HCT116 (cell line): ENCODE data around the gene NSD2.

Experiments
- CBX3 ChIP-seq: IDR thresholded peaks from 2 replicates; pipeline ENCODE4 v1.6.1; 2012; ENCODE audit warnings: low read depth
- CEBPB ChIP-seq: IDR thresholded peaks from 2 replicates; pipeline ENCODE4 v1.6.1; 2012; ENCODE audit warnings: low read depth
- EZH2 ChIP-seq: fragments of 200-600 bp; sonication (generic); IDR thresholded peaks from 2 replicates; pipeline ENCODE4 v1.6.1; 2017; ENCODE audit warnings: antibody characterized with exemption, mixed run types
- EZH2phosphoT487 ChIP-seq: fragments of 200-600 bp; IDR thresholded peaks from 2 replicates; pipeline ENCODE4 v1.6.1; 2018; ENCODE audit warnings: antibody characterized with exemption, borderline replicate concordance
- POLR2A ChIP-seq: IDR thresholded peaks from 2 replicates; pipeline ENCODE4 v1.7.0; 2011; ENCODE audit warnings: borderline replicate concordance; ENCODE audit not compliant: insufficient read depth, insufficient read length; ENCODE audit errors: extremely low read depth
- POLR2AphosphoS5 ChIP-seq: IDR thresholded peaks from 2 replicates; pipeline ENCODE4 v1.6.1; 2011; ENCODE audit warnings: mild to moderate bottlenecking, low read depth, low read length, moderate library complexity
- RAD21 ChIP-seq: IDR thresholded peaks from 2 replicates; pipeline ENCODE4 v1.6.1; 2012; ENCODE audit warnings: low read depth, mild to moderate bottlenecking
- YY1 ChIP-seq: IDR thresholded peaks from 2 replicates; pipeline ENCODE4 v1.6.1; 2011; ENCODE audit warnings: low read length, low read depth, moderate library complexity, mild to moderate bottlenecking; ENCODE audit not compliant: insufficient replicate concordance; ENCODE audit errors: extremely low read depth
- ZBTB33 ChIP-seq: IDR thresholded peaks from 2 replicates; pipeline ENCODE4 v1.6.1; 2011; ENCODE audit warnings: mild to moderate bottlenecking, low read length, moderate library complexity; ENCODE audit not compliant: insufficient replicate concordance; ENCODE audit errors: extremely low read depth
- ZNF274 ChIP-seq: fragments of 200-500 bp; sonication (Bioruptor generic); IDR thresholded peaks from 2 replicates; pipeline ENCODE4 v1.6.1; 2014; ENCODE audit warnings: mild to moderate bottlenecking, low read depth, low read length, inconsistent platforms
- TF ChIP-seq, protein P1 (sequence below), 3 experiments: fragments of 200-600 bp in 1 of 3; sonication (generic) in 1 of 3; IDR thresholded peaks in 2 of 3; conservative IDR thresholded peaks in 1 of 3; 2 replicates each; pipeline ENCODE4 v1.5.1; 2012 to 2017; ENCODE audit warnings: low read depth in 2 of 3, low read length in 2 of 3, antibody characterized with exemption in 1 of 3, borderline replicate concordance in 1 of 3, control low read depth in 1 of 3, mild to moderate bottlenecking in 1 of 3, mixed read lengths in 1 of 3, mixed run types in 1 of 3, moderate library complexity in 1 of 3; ENCODE audit not compliant: insufficient read depth in 1 of 3
- TF ChIP-seq, protein P2 (sequence below): IDR thresholded peaks from 2 replicates; pipeline ENCODE4 v1.6.1; 2012; ENCODE audit warnings: low read depth

GRCh38 chr4:1907848-1908525 is 36.8 kb downstream of the NSD2 start:
- TF ChIP-seq RAD21 (no peak), POLR2A (no peak), YY1 (no peak), EZH2 (no peak), ZNF274 (no peak), CEBPB (no peak), EZH2phosphoT487 (no peak), ZBTB33 (no peak), POLR2AphosphoS5 (no peak), CBX3 (no peak)
- TF ChIP-seq, protein P1, sequence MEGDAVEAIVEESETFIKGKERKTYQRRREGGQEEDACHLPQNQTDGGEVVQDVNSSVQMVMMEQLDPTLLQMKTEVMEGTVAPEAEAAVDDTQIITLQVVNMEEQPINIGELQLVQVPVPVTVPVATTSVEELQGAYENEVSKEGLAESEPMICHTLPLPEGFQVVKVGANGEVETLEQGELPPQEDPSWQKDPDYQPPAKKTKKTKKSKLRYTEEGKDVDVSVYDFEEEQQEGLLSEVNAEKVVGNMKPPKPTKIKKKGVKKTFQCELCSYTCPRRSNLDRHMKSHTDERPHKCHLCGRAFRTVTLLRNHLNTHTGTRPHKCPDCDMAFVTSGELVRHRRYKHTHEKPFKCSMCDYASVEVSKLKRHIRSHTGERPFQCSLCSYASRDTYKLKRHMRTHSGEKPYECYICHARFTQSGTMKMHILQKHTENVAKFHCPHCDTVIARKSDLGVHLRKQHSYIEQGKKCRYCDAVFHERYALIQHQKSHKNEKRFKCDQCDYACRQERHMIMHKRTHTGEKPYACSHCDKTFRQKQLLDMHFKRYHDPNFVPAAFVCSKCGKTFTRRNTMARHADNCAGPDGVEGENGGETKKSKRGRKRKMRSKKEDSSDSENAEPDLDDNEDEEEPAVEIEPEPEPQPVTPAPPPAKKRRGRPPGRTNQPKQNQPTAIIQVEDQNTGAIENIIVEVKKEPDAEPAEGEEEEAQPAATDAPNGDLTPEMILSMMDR (IDR thresholded peaks at IDR 0.05 in 2 of 3, conservative IDR thresholded peaks at IDR 0.05 in 1 of 3; ENCODE audit: borderline replicate concordance in 1 of 3, insufficient read depth in 1 of 3, low read depth in 2 of 3, low read length in 2 of 3), result no peak
- TF ChIP-seq, protein P2, sequence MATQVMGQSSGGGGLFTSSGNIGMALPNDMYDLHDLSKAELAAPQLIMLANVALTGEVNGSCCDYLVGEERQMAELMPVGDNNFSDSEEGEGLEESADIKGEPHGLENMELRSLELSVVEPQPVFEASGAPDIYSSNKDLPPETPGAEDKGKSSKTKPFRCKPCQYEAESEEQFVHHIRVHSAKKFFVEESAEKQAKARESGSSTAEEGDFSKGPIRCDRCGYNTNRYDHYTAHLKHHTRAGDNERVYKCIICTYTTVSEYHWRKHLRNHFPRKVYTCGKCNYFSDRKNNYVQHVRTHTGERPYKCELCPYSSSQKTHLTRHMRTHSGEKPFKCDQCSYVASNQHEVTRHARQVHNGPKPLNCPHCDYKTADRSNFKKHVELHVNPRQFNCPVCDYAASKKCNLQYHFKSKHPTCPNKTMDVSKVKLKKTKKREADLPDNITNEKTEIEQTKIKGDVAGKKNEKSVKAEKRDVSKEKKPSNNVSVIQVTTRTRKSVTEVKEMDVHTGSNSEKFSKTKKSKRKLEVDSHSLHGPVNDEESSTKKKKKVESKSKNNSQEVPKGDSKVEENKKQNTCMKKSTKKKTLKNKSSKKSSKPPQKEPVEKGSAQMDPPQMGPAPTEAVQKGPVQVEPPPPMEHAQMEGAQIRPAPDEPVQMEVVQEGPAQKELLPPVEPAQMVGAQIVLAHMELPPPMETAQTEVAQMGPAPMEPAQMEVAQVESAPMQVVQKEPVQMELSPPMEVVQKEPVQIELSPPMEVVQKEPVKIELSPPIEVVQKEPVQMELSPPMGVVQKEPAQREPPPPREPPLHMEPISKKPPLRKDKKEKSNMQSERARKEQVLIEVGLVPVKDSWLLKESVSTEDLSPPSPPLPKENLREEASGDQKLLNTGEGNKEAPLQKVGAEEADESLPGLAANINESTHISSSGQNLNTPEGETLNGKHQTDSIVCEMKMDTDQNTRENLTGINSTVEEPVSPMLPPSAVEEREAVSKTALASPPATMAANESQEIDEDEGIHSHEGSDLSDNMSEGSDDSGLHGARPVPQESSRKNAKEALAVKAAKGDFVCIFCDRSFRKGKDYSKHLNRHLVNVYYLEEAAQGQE, result no peak
